Measurements from ENCODE around the gene ZNF438.
"Not testable (repeated sequence)": the region's sequence is repeated elsewhere in the genome, so short reads cannot be mapped to it uniquely, and the experiment has no call there.

The ZNF438 gene, protein sequence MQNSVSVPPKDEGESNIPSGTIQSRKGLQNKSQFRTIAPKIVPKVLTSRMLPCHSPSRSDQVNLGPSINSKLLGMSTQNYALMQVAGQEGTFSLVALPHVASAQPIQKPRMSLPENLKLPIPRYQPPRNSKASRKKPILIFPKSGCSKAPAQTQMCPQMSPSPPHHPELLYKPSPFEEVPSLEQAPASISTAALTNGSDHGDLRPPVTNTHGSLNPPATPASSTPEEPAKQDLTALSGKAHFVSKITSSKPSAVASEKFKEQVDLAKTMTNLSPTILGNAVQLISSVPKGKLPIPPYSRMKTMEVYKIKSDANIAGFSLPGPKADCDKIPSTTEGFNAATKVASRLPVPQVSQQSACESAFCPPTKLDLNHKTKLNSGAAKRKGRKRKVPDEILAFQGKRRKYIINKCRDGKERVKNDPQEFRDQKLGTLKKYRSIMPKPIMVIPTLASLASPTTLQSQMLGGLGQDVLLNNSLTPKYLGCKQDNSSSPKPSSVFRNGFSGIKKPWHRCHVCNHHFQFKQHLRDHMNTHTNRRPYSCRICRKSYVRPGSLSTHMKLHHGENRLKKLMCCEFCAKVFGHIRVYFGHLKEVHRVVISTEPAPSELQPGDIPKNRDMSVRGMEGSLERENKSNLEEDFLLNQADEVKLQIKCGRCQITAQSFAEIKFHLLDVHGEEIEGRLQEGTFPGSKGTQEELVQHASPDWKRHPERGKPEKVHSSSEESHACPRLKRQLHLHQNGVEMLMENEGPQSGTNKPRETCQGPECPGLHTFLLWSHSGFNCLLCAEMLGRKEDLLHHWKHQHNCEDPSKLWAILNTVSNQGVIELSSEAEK

DNA sequence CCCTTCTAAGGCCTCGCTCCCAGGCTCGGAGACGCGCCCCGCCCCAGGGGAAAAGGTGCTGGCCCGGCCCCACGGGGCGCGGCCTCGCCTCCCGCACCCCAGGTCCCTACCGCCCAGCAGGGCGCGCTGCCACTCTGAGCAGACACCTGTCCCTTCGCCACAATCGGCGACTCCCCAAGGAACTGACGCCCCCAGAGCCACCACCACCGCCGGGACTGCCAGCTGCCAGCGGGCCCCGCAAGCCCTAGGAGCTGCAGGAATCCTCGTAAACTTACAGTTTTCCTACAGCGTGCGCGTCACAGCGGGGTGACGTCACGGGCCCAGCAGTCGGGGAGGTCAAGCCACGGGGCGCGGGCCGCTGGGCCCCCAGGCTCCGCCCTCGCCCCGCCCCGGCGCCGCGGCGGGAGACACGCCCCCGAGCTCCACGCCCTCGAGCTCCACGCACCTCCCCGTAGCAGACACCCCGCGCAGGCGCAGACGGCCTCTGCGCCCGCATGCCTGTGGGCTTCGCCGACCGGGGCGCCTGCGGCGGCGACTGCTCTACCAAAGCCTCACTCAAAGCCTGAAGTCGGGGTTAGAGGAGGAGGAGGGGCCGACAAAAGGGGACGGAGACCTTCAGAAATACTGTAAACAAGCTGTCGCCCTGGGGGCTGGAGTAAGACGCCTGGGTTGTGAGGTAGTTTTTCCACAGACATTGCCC lies at the start of gene ZNF438:
TSS of gene ZNF438 (minus strand) at position 308 of the 700 bp plus-strand sequence. CDS start 154,831 bp downstream, outside the sequence.
- DNase-seq (ENCODE audit: low read depth) = peak; percentile 51

DNA sequence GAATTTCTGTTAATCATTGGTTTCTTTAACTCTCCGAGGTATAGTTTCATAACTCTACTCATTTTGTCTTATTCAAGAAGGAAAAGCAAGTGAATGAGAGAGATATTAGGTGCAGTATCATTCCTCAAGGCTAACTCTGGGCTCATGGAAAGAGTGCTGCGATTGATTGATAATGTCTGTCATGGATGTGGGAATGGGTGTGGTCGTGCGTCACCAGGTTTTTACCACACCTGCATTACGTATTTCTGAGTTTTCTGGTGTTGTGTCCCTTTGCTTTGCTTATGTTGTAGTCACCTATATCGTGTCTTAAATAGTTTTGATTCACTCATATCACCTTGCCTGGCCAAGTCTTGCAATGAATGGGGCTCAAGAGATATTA lies 44.9 kb upstream of the ZNF438 start:
- no peak for DNase-seq (ENCODE audit: low read depth)

DNA sequence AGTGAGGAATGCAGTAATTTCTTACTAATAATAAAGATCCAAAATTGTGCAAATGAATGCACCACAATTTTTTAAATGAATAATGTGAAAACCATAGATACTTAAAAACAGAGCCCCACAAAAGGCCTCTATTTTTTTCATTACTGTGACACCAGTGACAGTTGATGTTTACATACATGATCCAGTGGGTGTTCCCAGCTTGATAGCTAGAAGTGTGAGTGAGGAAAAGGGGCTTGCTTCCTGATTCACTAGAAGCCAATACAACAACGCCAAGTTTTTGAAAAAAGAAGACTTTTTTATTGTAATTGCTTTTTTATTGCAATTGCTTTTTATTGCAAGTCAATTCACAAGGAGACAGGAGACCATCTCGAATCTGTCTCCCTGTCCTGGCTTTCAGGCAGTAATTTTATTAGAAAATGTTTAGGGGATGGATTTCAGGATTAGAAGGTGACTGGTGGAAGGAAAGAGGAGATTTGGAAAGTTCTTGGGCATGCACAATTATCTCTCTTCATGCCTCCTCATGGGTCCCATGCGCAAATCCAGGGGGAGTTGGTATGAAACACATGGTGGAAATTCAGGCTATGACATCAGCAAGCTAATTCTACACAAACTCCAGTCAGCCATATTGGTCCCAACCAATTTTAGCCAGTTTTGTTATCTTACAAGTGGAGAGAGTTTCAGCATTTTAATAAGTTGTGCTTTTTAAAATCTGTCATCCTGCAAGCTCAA lies 44.4 kb upstream of the ZNF438 start:
- no peak for DNase-seq (ENCODE audit: low read depth)

DNA sequence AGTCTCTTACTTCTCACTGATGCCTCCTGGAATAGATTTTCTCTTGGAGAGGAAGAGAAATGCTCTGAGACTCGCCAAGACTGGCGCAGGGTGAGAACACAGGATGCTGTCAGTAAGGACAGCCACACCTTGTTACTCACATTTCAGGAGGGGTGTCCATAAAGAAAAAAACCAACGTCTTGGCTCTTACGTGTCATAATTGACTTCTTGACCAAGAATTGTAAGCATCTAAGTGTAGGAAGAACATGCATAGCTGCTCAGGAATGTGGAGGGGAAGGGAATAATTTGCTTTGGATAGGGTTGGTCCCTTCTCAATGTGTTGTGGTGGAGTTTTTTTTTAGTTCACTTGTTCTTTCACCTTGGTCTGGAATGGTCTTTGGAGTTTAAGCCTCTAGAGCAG lies 43.8 kb upstream of the ZNF438 start:
- DNase-seq (ENCODE audit: low read depth) = peak; percentile 63

DNA sequence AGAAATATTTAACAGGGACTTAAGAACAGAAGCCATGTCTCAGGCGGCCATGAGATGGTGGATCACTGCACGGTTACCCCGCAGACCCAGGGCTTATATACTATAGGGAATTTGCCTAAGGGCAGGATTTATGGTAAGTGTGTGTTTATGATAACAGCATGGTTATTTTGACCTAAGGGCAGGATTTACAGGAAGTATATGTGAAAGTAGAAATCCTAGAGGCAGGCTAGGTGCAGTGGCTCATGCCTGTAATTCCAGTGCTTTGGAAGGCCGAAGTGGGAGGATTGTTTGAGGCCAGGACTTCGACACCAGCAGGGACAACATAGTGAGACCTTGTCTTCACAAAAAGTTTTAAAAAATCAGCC lies 43.0 kb upstream of the ZNF438 start:
- no peak for DNase-seq (ENCODE audit: low read depth)

DNA sequence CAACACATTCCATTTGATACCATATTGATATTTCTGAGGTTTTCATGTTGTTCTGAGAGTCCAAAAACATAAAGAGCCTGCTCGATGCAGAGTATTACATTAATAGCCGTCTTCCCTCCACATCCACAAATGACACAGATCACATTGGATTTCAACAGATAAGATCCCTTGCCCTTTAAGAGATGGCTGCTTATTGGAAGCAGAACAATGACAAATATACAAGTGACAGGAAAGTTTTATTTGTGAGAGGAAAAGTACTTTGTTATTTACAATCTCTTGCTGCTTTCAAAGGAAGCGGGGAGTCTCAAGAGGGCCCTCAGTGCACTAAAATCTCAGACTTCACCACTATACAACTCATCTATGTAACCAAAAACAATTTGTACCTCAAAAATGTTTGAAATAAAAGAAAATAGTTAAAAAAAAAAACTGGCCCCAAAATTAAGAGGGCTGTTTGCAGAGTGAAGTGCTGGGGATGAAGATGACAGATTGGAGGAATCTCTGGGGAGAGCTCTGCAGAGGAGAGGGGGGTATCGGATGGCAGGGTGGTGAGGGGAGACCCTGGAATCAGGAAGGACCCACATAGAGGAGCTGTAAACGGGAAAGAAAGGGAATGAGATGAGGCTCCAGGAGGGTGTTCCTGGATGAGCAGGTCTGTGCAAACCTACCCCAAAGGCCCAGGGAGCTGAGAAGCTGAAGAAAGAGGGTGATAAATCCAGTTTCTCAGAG lies 42.5 kb upstream of the ZNF438 start:
- no peak for DNase-seq (ENCODE audit: low read depth)

DNA sequence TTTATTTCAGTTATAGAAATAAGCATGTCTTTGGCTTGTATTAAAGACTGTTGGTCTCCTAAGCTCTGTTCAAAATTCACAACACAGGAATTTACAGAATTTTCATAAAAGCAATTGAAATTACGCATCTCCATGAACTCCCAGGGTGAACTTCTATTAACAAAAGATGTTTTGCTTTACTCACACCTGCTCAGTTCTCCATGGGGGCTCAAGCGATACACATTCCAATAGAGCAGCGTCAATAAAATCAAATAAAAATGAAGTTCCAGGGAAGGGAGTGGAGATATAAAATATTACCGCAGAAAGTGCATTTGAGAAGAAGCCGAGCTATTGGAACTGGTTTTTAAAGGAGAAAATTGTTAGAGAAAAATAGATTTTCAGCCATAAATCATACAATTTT lies 41.5 kb upstream of the ZNF438 start:
- DNase-seq (ENCODE audit: low read depth) = no peak

DNA sequence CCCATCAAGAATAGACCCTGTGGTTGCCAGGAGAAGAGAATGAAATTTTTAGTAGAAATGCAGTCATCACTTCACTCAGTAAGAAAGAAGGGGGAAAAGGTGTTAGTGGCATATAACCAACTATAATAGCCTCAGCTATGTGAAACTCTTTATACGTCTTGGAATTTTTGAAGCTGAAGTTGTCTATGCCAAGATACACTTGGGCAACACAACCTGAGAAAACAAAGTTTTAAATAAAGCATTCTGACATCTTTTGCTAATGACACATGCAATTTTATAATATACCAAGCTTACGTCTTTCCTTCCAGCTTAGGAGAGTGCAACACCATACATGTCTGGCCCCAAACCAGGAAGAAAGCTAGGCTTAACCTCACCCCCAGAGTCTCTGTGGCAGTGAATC lies 40.8 kb upstream of the ZNF438 start:
- no peak for DNase-seq (ENCODE audit: low read depth)

DNA sequence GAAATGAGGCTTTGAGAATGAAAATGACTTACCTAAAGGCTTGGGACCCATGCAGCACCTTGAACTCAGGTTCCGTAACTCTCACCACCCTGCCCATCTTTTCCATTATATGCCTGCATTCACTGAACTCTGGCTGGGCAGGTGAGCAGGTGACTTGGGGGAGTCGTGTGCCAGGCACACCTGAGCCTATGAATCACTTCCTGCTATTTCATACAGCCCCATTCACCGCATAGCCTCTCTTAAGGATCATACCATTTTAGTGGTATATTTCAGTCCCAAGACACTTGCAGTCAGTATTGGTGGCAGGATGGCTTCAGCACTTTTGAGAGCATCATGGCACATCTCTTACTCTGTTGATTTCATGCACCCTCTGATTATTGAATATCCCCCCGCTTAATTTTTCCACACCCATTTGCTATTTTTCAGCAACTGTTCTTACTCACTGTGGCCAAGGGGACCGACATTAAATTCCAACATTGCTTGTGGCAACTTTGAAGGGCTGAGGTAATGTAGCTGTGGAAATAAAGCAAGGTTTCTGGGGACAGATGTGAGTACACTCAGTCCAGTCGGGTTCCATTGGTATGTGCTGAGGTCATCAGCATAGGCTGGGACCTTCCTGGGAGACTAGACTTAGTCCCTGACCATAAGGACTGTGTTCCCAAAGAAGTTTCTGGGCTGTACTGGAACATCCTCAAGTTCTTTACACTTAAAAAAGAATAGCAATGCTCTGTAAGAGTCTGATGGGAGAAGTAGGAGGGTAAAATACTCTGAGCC lies 39.8 kb upstream of the ZNF438 start:
- no peak for DNase-seq (ENCODE audit: low read depth)

DNA sequence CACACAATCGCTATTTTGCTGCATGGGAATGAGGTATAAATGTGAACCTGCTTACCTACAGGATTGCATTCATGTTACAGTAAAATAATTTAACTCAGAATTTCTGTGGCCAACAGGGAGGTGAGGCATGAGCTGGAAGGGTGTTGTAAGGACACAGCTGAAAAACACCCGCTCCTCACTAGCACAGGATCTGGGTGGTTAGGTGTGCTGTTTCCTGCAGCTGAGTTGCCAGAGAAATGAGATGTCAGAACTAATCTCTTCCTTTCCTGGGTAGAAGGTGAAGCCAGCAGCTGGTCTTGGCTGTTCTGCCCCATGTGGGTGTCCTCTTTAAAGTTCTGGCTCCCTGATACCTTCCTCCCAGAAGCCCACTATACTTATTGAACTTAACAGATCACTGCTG lies 39.0 kb upstream of the ZNF438 start:
- no peak for DNase-seq (ENCODE audit: low read depth)

DNA sequence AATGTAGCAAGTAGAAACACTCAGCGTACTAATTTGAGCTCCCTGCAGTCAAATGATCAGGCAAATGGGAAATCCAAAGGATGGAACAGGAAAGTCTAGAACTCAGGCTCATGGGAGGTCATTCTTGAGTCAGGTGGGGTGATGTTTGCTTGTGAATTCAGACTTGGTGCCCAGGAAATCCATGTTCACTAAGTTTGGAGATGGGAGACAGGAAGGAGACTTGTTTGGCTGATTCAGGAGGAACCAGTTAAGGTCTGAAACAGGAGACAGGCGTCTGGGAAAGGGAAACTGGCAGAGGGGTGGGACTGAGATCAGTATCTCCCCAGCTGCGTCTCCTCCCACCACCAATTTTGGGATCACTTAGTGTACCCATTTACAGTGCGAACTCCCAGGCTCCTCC lies 38.4 kb upstream of the ZNF438 start:
- DNase-seq (ENCODE audit: low read depth) = no peak

DNA sequence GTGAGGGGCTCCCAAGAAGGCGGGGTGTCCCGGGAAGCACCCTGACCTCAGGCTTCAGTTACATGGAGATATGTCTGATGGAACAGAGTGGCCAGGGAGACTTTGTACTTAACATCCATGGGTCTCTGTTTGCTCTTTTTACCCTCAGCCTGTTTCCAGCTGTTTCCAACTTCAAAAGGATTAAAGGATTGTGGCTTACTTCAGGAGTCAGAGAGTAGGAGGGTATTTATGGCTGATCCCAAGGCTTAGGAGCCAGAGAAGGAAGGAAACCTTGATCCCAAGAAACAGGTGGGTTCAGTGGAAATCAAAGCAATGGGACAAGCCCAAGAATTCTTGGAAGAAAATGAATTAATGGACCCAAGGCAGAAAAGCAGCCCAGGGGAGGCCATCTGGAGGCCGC lies 37.7 kb upstream of the ZNF438 start:
- DNase-seq (ENCODE audit: low read depth) = no peak

DNA sequence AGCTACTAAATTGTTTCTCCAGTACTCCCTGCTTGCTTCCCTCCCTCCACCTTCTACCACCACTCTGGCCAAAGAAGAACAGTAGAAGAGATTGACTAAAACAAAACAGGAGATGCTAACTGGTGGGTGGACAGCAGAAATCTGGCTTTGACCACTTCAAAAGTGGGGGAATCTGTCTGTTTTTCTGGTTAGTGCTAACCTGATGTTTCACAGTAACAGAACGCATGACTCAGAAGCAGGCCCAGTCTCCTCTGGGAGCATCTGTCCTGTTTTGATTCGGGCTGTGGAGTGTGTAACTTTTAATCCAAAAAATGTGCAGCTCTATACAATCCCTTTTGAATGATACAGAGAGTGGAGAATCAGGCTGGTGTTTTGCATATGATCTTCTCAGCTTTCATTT lies 32.7 kb upstream of the ZNF438 start:
- no peak for DNase-seq (ENCODE audit: low read depth)

DNA sequence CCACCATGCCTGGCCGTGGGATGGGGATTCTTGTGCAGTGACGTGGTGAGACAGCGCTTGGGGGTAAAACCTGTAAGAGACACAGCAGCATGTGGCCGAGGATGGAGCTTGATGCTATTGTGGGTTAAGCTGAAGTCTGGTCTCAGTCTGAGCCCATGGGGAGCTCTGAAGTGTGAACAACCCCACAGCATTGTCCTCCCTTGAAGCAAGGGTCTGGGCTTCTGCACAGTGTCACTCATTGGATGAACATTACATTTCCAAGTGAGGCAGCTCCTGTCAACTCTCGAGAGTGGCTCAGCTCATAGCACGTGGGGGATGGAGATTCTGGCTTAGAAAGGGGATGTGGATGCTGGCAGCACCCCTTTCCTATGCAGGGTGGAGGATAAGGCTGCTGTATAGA lies 32.2 kb upstream of the ZNF438 start:
- DNase-seq (ENCODE audit: low read depth) = no peak

DNA sequence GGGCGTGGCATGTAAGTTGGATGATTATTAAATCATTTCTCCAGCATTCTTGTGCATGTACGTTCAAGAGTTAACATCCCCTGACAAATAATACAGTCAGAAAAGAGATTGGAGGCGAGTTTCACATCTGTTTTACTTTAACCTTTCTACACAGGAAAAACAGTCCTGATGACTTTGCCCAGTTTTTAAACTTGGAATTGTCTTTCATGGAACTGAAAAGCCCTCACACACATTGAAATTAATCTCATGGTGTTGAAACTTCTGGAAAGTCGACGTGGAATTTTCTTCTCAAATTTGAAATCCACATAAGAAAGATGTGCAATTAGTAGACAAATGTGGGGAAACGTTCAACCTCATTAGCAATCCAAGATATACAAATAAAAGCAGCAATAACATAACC lies 31.2 kb upstream of the ZNF438 start:
- DNase-seq (ENCODE audit: low read depth) = no peak

DNA sequence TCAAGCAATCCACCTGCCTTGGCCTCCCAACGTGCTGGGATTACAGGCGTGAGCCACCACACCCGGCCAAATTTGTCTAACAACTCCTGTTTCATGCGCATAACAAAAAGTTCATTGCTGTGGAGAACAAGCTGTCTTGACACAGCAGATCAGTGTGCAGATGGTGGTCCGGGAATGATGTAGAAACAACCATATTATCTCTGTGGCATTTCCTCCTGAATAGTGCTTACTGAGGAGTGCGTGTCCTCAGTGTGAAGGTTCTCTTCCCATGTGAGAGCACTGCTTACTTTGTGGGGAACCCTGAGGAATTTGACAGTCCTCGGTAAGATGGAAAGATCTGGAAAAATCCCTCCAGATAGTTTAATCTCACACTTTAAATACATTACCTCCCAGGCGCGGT lies 30.3 kb upstream of the ZNF438 start:
- no peak for DNase-seq (ENCODE audit: low read depth)

DNA sequence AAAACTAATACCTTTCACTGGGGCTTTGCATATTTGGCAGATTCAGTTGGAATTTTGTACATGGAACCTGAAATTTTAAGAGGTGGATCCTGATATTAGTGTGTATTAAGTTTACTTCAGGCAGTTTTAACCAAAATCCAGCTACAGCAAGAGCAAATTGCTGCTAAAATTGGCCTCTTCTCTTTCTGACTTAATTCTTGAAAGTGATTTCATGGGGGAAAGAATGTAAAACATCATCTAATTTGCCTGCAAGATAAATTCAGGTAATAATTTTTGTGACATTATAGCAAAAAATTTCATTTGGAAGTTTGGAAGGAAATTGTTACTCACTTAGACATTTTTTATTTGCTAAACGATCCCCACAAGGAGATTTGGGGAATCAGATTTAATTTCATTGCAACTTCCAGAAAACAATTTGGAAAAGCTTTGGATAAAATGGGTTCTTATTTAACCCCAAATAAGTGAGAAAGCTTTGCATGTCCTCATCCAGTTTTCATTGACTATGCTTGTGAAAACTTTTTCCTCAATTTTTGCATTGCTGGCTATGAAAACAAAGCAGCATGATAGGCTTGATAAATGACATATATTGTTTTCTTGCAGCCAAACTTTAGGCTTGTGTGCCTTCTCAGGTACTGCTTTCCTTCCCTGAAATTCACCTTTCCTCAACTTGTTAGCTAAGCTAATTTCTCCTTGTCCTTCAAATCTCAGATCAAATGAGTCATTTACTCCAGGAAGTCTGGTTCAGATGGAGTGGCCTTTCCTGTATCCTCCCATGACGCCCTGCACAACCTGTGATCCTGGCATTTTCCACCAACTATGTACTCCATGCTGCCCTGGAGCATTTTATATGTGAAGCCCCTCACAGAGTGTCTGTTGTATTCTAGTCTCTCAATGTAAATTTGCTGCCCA lies 27.4 kb upstream of the ZNF438 start:
- no peak for DNase-seq (ENCODE audit: low read depth)

DNA sequence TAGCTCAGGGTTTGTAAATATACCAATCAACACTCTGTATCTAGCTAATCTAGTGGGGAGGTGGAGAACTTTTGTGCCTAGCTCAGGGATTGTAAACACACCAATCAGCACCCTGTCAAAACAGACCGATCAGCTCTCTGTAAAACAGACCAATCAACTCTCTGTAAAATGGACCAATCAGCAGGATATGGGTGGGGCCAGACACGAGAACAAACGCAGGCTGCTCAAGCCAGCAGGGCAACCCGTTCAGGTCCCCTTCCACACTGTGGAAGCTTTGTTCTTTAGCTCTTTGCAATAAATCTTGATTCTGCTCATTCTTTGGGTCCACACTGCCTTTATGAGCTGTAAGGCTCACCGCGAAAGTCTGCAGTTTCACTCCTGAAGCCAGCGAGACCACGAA lies 25.0 kb upstream of the ZNF438 start:
- not testable (repeated sequence) for DNase-seq (ENCODE audit: low read depth)

DNA sequence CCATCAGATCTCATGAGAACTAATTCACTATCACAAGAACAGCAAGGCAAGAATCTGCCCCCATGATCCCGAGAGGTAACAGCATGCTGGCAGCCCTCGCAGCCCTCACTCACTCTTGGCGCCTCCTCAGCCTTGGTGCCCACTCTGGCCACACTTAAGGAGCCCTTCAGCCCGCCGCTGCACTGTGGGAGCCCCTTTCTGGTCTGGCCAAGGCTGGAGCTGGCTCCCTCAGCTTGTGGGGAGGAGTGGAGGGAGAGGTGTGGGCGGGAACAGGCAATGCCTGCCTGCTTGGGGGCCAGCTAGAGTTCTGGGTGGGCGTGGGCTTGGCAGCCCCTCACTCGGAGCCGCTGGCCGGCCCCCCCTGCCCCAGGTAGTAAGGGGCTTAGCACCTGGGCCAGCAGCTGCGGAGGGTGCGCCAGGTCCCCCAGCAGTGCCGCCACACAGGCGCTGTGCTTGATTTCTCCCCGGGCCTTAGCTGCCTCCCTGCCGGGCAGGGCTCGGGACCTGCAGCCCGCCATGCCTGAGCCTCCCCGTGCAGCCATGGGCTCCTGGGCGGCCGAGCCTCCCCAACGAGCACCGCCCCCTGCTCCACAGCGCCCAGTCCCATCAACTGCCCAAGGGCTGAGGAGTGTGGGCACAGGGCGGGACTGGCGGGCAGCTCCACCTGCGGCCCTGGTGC lies 24.0 kb upstream of the ZNF438 start:
- no peak for DNase-seq (ENCODE audit: low read depth)

Measured in HS-5 (cell line).